ENCODE data around the gene UNG. TPM values are rescaled to one million over a fixed set of nuclear protein-coding genes. Genes with fewer than 3 reads are reported as not detected.

The UNG gene
- total and polyA plus RNA-seq, 2 of the 4 experiments (the other 2 are of a cell fraction): 13.3 to 16.0 TPM

GRCh38 chr12:109093022-109093918 lies 4.1 kb upstream of the UNG start, which contains the start of gene ALKBH2 (continued):
- TF ChIP-seq ELK1 (IDR thresholded peaks at IDR 0.05; ENCODE audit: borderline replicate concordance, low read depth, low read length) (no peak), RFX5 (IDR thresholded peaks at IDR 0.05; ENCODE audit: low read depth, low read length) (no peak), MAZ (IDR thresholded peaks at IDR 0.05; ENCODE audit: borderline replicate concordance, low read depth, low read length) (0 out of 2 replicates have a peak, but pooled peaks have one; percentile 55), RCOR1 (IDR thresholded peaks at IDR 0.05; ENCODE audit: insufficient replicate concordance, low read length) (peak; percentile 87), MXI1 (IDR thresholded peaks at IDR 0.05; ENCODE audit: borderline replicate concordance, low read depth, low read length) (peak; percentile 90), NFE2L2 (IDR thresholded peaks at IDR 0.05; ENCODE audit: low read depth, low read length) (0 out of 2 replicates have a peak, but pooled peaks have one; percentile 7)
